Left lobe of liver (tissue), 2 donors: ENCODE measurements around the gene NRXN3. TPM values are rescaled to one million over a fixed set of nuclear protein-coding genes. Genes with fewer than 3 reads are reported as not detected.
"Not testable (repeated sequence)": the region's sequence is repeated elsewhere in the genome, so short reads cannot be mapped to it uniquely, and the experiment has no call there.

Experiments
- ATAC-seq: fragments of 200-7000 bp; cut with Tn5 transposase; one replicate; pipeline ENCODE4 v1.9.1; 2020; ENCODE audit warnings: mild to moderate bottlenecking, moderate library complexity
- DNase-seq: peaks from one replicate; pipeline ENCODE4 v3.0.0-alpha.2; 2020; ENCODE audit warnings: low spot score
- total RNA-seq: library from RNA; stranded (reverse); gene quantifications from one replicate; pipeline ENCODE4 v1.2.1, GENCODE V29; 2021
- donor health status: DM: no; HTN: no; CAD: no; lungs with moderate emphysema.
- donor health status: DM: no; HTN: yes; CAD: no.

Gene NRXN3
- total RNA-seq, 1 donor from 2014 or later: 0.20 TPM

- DNase-seq (no peak), ATAC-seq (no peak)
Observed at GRCh38 chr14:79094951-79095350, 924.8 kb downstream of the NRXN3 start.

GRCh38 chr14:79096811-79097210 lies 926.6 kb downstream of the NRXN3 start:
- ATAC-seq: no peak
- no peak for DNase-seq

GRCh38 chr14:79098324-79098723 lies 928.2 kb downstream of the NRXN3 start:
- DNase-seq (no peak), ATAC-seq (no peak)

GRCh38 chr14:79100578-79100977 lies 930.4 kb downstream of the NRXN3 start:
- ATAC-seq: no peak
- no peak for DNase-seq

DNA sequence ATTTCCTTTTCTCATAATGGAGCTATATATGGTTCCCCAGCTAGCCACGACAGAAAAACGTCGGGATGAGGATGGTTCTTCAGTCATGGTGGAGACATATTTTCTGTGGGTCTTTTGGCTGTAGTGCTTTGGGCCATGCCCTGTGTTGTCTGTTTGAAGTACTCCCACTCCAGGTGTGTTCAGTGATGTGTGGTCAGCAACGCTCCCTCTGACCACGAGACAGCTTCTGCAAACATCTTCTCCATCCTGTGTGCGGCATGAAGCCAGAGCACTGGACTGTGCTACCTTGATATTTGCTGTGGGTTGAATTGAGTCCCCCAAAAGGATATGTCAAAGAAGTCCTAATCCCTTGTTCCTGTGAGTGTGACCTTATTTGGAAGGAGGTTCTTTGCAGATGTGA lies 931.2 kb downstream of the NRXN3 start:
- ATAC-seq (no peak), DNase-seq (no peak)

DNA sequence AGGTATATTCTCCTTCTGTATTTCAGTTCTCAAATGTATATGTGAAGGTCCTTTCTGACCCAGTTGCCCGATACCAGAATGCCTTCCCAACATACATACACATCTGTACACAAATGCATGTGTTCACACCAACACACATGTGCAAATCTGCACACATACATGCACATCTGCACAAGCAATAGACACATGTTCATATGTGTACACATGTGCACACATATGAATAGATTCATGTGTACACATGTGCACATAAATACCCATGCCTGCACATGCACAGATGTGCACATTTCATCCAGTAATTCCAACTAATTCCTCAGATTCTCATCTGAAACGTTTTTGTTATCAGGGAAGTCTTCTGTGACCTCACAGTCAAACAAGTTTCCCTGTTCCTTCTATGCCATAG lies 933.6 kb downstream of the NRXN3 start:
- no peak for DNase-seq
- ATAC-seq: no peak

- not testable (repeated sequence) for ATAC-seq, DNase-seq
Observed at GRCh38 chr14:79110564-79110963, 940.4 kb downstream of the NRXN3 start.

- DNase-seq: no peak
- no peak for ATAC-seq
Observed at GRCh38 chr14:79111987-79112501, 941.9 kb downstream of the NRXN3 start.

DNA sequence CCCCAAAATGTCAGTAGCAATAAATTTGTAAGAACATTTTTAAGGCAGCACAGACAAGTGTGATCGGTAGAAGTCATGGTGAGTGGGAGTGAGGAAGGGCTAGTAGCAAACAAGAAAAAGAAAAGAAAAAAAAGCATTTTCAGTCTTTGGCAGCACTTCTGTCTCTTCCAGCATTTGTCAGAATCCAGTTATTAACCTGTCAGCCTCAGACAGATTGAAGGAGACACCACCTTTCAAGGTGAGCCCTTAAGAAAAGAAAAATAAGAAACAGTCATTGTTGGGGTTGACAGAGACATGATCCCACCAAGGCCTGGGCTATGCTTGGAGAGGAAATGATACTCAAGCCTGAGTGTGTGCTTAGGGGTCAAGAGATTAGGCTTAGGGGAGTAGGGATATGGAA lies 947.4 kb downstream of the NRXN3 start:
- DNase-seq: no peak
- no peak for ATAC-seq

- ATAC-seq (no peak), DNase-seq (no peak)
Observed at GRCh38 chr14:79118291-79118690, 948.1 kb downstream of the NRXN3 start.

GRCh38 chr14:79134361-79134760 lies 964.2 kb downstream of the NRXN3 start:
- DNase-seq: no peak

DNA sequence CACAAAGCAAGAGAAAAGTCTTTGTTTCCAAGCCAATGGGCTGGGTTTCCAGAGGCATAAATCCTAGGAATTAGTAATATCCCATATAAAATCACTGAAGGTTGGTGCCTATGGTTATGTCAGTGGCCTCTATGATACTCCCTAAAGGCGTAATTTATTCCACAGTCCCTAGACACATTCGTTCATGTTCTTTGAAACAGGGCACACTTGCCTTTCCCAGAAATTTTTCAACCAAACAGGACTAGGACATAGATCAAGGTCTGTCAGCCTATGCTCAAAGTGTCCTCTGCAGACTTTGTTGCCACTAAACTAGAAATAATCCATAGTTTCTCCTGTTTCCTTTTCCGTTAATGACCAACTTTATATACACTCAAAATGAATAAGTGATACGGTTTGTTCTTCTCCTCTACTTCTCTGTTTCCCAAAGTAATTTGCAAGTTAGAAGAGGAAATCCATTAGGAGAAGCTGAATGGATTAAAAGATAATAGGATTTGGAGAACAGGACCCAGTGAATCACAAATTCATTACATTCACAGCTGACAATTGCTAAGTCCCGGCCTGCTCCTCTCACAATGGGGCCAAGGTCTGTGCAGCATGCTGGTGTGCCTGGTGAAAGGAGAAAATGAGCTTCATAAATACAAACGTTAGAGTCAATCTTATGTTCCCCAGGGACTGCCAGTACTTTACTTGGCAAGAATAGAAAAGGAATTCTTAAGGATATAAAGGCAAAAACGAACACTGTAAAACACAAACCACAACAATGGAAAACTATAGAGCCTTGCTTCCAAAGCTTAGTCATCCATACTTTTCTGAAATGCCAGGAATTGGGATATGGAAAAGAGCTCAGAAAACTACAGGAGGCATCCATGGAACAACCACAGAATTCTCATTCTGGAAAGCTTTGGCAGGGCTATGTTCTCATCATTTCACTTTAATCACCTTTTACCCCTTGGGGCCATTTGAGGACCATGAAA lies 966.2 kb downstream of the NRXN3 start:
- no peak for DNase-seq
- ATAC-seq: no peak

More at GRCh38 chr14:79134361-79134760, 964.2 kb downstream of the NRXN3 start:
- ATAC-seq: no peak

GRCh38 chr14:79137045-79137430 lies 966.9 kb downstream of the NRXN3 start:
- DNase-seq (no peak), ATAC-seq (no peak)

DNA sequence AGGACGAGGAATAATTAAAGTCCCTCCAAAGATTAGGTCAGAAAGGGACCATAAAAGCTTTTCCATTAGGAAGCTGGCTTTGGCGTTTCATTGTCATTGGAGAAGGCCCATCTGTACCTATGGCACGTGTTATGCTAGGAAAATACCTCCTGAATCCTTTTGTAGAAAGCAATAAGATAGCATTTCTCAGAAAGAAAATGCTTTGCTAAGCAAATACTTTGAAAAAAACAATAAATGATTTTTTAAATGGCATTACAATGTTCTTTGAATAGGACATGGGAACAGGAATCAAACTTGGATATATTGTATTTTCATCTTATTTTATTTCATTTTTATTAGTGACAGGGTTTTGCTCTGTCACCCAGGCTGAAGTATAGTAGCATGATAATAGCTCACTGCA lies 967.7 kb downstream of the NRXN3 start:
- no peak for DNase-seq
- no peak for ATAC-seq

- ATAC-seq (no peak), DNase-seq (no peak)
Observed at GRCh38 chr14:79144896-79145295, 974.7 kb downstream of the NRXN3 start.

DNA sequence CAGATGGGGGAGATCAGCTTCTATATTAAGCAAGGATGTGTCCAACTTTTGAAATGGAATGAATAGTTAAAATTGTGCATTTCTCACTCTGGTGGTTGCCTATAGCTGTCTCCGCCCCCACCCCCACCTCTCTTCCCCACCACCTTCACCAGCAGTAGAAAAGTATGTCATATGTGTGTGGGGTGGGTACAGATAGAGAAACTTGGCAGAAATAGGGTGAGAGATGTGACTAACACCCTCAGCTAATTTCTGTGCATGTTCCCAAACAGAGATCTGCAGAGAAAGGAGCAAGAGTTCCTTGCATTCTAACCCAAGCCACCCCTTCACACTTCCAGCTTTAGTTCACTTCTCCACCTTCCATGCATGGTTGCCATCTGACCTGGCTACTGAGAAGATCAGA lies 980.1 kb downstream of the NRXN3 start:
- DNase-seq (no peak), ATAC-seq (no peak)

DNA sequence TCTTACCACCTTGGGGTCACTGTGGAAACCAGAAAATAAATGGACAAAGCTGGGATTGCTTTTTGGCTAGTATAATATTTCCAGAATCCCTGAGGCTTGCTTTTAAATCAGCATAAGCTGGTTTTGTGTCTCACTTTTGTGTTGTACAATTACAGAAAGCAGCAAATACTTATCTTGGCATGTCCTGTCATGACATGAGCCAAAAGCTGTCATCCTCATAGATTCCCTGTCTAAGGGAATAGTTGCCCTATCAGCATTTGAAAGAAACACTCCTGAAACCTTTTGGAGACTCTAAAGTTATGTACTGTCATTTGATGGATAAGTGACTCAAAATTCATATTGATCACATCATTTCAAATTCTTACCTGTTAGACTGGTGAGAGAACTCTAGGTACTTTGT lies 987.2 kb downstream of the NRXN3 start:
- ATAC-seq (no peak), DNase-seq (no peak)

DNA sequence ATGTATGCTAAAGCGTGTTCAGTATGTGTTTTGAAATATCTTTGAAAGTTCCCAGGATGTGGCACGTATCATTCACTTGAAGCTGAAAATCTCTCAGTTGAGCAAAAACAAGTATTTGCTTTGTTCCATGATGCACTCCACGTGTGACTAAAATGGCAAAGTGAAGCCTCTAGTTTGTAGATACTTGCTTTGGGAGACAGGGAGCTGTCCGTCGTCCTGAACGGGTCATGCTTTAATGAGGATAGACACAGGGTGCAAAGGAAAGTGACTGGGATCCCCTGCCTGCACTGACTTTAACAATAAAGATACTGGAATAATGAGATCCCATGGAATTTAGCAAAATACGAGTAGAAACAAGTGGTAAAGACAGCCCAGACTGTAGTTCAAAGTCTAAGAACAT lies 991.4 kb downstream of the NRXN3 start:
- ATAC-seq (no peak), DNase-seq (no peak)

DNA sequence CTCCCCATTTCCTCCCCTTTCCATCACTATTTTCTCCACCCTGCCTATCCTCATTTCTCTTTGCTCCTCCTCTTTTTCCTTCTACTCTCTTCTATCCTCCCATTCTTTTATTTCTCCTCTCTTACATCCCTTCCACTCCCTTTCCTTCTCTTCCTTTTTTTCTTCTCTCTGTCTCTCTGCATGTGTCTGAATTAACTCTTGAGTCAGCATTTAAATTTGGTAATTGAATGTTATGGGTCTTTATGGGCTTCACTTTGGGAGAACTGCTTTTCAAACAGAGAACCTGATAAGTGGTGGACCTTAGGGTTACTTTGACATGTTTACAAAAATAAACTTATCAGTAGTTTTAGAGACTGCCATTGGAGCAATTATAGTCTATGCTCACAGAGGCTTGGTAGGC lies 992.7 kb downstream of the NRXN3 start:
- no peak for DNase-seq
- ATAC-seq: no peak

- no peak for DNase-seq
- ATAC-seq: no peak
Observed at GRCh38 chr14:79165471-79166090, 995.4 kb downstream of the NRXN3 start.

GRCh38 chr14:79166171-79166570 lies 996.0 kb downstream of the NRXN3 start:
- ATAC-seq: no peak
- DNase-seq: no peak

DNA sequence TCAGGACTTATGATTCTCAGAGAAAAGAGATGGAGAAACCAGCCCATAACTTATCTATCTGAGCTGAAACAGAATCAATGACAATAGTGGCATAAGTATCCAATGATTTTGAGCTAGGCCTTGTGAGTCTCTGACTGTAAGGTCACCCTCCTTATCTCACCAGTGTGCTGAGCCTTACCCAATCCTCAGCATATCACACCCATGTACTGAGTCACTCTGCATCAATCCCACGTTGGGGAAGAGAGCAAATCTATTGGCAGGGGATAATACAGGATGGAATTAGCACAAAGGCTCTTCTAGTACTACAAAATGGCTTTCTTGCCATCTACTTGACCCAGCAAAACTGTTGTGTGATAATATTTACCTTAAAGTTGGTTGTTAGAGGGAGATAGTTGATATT lies 997.8 kb downstream of the NRXN3 start:
- ATAC-seq (no peak), DNase-seq (no peak)
